IPS-20b (cell line): ENCODE results near the gene TUT4.
A peak's percentile ranks its signal among the peaks of the same experiment; 100 is the strongest.

Experiments used
- H3K27ac ChIP-seq: one replicate; pipeline ENCODE4 v1.5.1; 2013; ENCODE audit warnings: low read length
- H3K27me3 ChIP-seq: 2 replicates; pipeline ENCODE4 v1.6.1; 2013; ENCODE audit warnings: mild to moderate bottlenecking, low read length, inconsistent platforms; ENCODE audit not compliant: insufficient read depth
- H3K36me3 ChIP-seq: 2 replicates; pipeline ENCODE4 v1.6.1; 2013; ENCODE audit warnings: low read depth, mild to moderate bottlenecking, inconsistent platforms, low read length, moderate library complexity; ENCODE audit not compliant: insufficient read depth
- H3K4me1 ChIP-seq: 2 replicates; pipeline ENCODE4 v1.6.1; 2013; ENCODE audit warnings: mild to moderate bottlenecking, control low read depth, inconsistent platforms, low read length, moderate library complexity; ENCODE audit not compliant: insufficient read depth
- H3K4me3 ChIP-seq: 2 replicates; pipeline ENCODE4 v1.5.1; 2013; ENCODE audit warnings: mild to moderate bottlenecking, low read length, inconsistent platforms
- H3K9ac ChIP-seq: 2 replicates; pipeline ENCODE4 v1.6.1; 2013; ENCODE audit warnings: low read depth, mild to moderate bottlenecking, inconsistent platforms, low read length, moderate library complexity
- H3K9me3 ChIP-seq: 2 replicates; pipeline ENCODE4 v1.6.1; 2013; ENCODE audit warnings: mild to moderate bottlenecking, low read depth, low read length, inconsistent platforms; ENCODE audit not compliant: insufficient read depth

The TUT4 gene

GRCh38 chr1:52424813-52425212 lies 128.1 kb downstream of the TUT4 start:
- no peak overlapping the region for H3K4me3 ChIP-seq
- peaks cover 13% of the 10 kb centered on the region for H3K4me1 ChIP-seq
- peaks cover 52% of the 10 kb centered on the region for H3K36me3 ChIP-seq
- H3K27me3 ChIP-seq: no peaks in the 10 kb centered on the region
- no peaks in the 10 kb centered on the region for H3K9me3 ChIP-seq
- H3K9ac ChIP-seq: no peak overlapping the region
- no peak overlapping the region for H3K27ac ChIP-seq

DNA sequence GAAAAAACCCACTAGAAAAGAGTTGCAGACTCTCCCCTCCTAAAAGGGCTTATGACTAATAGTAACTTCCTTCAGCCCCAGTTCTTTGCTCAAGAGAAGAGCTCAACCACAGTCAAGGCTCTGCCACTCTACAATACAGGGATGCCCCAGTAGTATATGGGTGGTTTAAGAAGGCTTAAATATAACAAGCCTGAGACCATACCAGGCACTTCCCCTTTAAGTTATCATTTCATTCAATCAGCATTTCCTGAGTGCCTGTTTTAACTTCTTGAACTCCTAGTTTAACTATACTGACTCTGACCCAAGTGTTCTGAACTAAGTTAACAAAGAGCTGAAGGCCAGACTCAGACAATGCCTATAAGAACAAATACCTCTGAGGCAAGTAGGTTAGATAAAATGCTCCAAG lies 128.7 kb downstream of the TUT4 start:
- no peak overlapping the region for H3K27ac ChIP-seq
- peaks cover 55% of the 10 kb centered on the region for H3K36me3 ChIP-seq
- no peaks in the 10 kb centered on the region for H3K9me3 ChIP-seq
- H3K27me3 ChIP-seq: no peaks in the 10 kb centered on the region
- peaks cover 13% of the 10 kb centered on the region for H3K4me1 ChIP-seq
- no peak overlapping the region for H3K4me3 ChIP-seq
- no peak overlapping the region for H3K9ac ChIP-seq

- Histone ChIP-seq H3K9ac (no peak overlapping the region), H3K27ac (no peak overlapping the region), H3K36me3 (peaks cover 58% of the 10 kb centered on the region), H3K4me1 (peaks cover 13% of the 10 kb centered on the region), H3K9me3 (no peaks in the 10 kb centered on the region), H3K4me3 (no peak overlapping the region), H3K27me3 (no peaks in the 10 kb centered on the region)
Measured at GRCh38 chr1:52423771-52424170, 129.1 kb downstream of the TUT4 start.

- no peak overlapping the region for H3K27ac ChIP-seq
- no peak overlapping the region for H3K9ac ChIP-seq
- H3K27me3 ChIP-seq: no peaks in the 10 kb centered on the region
- no peaks in the 10 kb centered on the region for H3K9me3 ChIP-seq
- peaks cover 13% of the 10 kb centered on the region for H3K4me1 ChIP-seq
- peaks cover 65% of the 10 kb centered on the region for H3K36me3 ChIP-seq
- H3K4me3 ChIP-seq: no peak overlapping the region
Measured at GRCh38 chr1:52423055-52423454, 129.8 kb downstream of the TUT4 start.

DNA sequence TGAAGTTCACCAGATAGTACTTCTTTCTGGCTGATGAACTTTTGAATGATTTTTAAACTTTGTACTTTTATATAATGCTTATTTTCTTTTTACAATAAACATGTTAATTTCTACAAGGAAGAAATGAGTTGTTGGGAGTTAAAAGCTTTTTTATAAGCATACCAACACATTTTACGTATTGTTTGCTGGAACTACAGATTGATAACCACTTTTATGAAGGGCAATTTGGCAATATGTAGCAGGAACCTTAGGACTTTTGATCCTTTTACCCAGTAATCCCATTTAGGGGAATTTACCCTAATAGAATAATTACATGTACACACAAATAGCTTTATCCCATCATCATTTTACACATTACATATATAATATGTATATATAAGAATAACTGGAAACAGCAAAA lies 132.2 kb downstream of the TUT4 start:
- Histone ChIP-seq H3K9ac (no peak overlapping the region), H3K9me3 (no peaks in the 10 kb centered on the region), H3K27me3 (no peaks in the 10 kb centered on the region), H3K4me1 (no peaks in the 10 kb centered on the region), H3K4me3 (no peak overlapping the region), H3K36me3 (peaks cover 86% of the 10 kb centered on the region), H3K27ac (no peak overlapping the region)

- Histone ChIP-seq H3K9ac (no peak overlapping the region), H3K4me3 (no peak overlapping the region), H3K36me3 (peaks cover 96% of the 10 kb centered on the region), H3K4me1 (no peaks in the 10 kb centered on the region), H3K9me3 (no peaks in the 10 kb centered on the region), H3K27me3 (no peaks in the 10 kb centered on the region), H3K27ac (no peak overlapping the region)
Measured at GRCh38 chr1:52416811-52417210, 136.1 kb downstream of the TUT4 start.

DNA sequence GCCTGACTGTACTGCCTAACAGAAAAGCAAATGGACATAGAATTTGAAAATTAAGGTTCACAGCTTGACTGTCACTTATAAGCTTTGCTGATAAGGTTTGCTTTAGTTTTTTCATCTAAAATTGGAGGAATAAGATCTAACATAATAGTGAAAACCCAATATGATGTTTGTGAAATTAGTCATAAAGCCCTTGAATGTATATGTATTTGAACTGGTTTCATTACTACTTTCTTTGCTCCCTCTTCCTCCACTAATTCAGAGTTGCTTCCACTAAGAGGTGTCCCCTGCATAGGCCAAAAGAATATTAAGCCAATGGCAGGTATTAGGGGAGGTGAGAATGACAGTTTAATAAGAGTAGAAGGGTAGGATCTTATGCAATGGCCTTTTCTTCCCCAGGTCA lies 137.9 kb downstream of the TUT4 start:
- H3K9ac ChIP-seq: no peak overlapping the region
- H3K4me1 ChIP-seq: no peaks in the 10 kb centered on the region
- no peaks in the 10 kb centered on the region for H3K27me3 ChIP-seq
- no peaks in the 10 kb centered on the region for H3K9me3 ChIP-seq
- H3K4me3 ChIP-seq: no peak overlapping the region
- peaks cover 92% of the 10 kb centered on the region for H3K36me3 ChIP-seq
- no peak overlapping the region for H3K27ac ChIP-seq

GRCh38 chr1:52413410-52413989 lies 139.4 kb downstream of the TUT4 start:
- no peaks in the 10 kb centered on the region for H3K9me3 ChIP-seq
- no peak overlapping the region for H3K9ac ChIP-seq
- no peaks in the 10 kb centered on the region for H3K27me3 ChIP-seq
- no peak overlapping the region for H3K27ac ChIP-seq
- H3K4me3 ChIP-seq: no peak overlapping the region
- no peaks in the 10 kb centered on the region for H3K4me1 ChIP-seq
- peaks cover 93% of the 10 kb centered on the region for H3K36me3 ChIP-seq

DNA sequence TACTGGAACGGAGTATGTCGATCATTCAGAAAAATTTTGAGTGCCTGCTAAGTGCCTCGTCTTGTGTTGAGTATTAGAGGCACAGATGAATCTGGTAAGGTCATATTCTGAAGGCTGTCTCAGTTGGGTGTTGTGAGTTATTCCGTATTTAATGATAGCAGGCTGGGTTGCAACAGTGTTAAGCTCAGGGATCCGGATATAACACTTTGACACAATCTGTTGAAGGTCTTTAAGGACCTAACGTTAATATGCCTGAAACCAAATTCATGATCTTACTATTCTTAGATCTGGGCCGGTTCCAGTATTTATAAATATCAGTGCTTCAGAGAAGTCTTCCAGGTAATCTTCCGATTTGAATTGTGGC lies 147.9 kb downstream of the TUT4 start:
- peaks cover 56% of the 10 kb centered on the region for H3K36me3 ChIP-seq
- no peaks in the 10 kb centered on the region; the same call in 1 of the 2 replicates for H3K4me1 ChIP-seq
- peak overlapping the region; percentile 93 for H3K4me3 ChIP-seq
- peak overlapping the region; percentile 96 for H3K9ac ChIP-seq
- no peaks in the 10 kb centered on the region for H3K9me3 ChIP-seq
- H3K27ac ChIP-seq: peak overlapping the region; percentile 90
- no peaks in the 10 kb centered on the region for H3K27me3 ChIP-seq

DNA sequence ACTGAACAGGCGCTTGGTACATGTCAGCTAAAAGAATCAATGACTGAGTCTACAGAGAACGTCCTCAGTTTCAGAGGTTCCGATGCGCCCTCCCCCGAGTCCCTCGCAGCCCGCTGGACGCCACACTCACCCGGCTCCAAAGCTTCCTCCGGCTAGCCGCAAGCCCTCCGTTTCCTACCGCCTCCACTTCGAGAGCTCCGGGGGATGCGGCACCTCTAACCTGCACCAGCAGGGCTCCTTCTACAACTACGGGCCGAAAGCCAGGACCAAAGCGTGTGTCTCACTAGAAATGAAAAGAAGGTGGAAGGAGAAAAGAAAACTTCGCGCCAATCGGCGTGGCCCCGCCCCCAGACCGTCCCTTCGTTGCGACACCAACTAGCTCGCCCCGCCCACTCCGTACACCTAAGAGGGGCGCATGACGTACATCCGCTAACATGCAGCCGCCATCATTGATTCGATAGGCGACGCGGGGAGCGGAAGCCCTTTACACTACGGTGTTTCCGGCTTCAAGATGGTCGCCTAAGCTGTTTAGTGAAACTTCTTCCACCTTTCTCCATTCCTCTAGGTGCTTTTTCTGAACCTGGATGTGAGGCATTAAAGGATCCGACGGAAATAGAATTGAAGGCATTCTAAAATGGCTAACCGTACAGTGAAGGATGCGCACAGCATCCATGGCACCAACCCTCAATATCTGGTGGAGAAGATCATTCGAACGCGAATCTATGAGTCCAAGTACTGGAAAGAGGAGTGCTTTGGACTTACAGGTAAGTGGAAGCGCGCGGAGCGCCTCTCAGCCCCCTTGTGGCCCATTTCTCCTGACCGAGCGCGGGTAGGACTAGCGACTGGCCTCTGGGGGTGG lies 148.5 kb downstream of the TUT4 start, which contains the start of the genes ORC1 and PRPF38A:
ORC1 (minus strand) TSS at position 308 of the 859 bp plus-strand sequence. CDS start 2,200 bp downstream, outside the sequence.
PRPF38A (plus strand) TSS at position 487 of the 859 bp plus-strand sequence; CDS start at position 635, 148 bp downstream.
- Histone ChIP-seq H3K9ac (peak within 1 kb of the TSS; percentile 96), H3K9me3 (no peaks in the 10 kb centered on the region), H3K27ac (peak within 1 kb of the TSS; percentile 90), H3K4me1 (no peaks in the 10 kb centered on the region; the same call in 1 of the 2 replicates), H3K36me3 (peaks cover 56% of the 10 kb centered on the region), H3K4me3 (peak within 1 kb of the TSS; percentile 93), H3K27me3 (no peaks in the 10 kb centered on the region)

DNA sequence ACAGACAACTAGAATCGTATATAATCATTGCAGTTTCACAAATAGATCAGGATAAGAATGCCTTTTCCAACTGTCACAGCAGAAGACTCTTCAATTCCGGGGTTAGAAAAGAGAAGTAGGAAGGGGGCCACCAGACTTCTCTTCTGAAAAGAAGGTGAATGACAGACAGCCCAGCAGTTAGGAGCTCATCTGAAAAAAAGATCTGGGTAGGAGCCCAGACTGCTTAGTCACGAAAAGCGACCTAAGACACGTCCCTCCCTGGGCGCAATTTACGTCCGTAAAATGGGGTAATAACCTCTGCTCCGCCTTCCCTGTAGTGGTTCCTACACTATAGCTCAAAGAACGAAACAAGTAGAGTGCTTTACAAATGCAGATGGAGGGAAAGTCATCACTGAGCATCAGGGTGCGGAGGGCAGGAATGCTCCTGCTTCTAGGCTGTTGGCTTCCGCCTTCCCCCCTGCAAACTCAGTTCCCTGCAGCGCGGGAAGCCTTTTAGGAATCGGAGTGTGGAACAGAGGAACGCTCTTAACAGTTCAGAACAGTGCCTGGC lies 149.3 kb downstream of the TUT4 start:
- H3K27me3 ChIP-seq: no peaks in the 10 kb centered on the region
- peak overlapping the region; percentile 93 for H3K4me3 ChIP-seq
- peak overlapping the region; percentile 80 for H3K27ac ChIP-seq
- no peaks in the 10 kb centered on the region; the same call in 1 of the 2 replicates for H3K4me1 ChIP-seq
- H3K9ac ChIP-seq: peak overlapping the region; percentile 96
- no peaks in the 10 kb centered on the region for H3K9me3 ChIP-seq
- peaks cover 54% of the 10 kb centered on the region for H3K36me3 ChIP-seq
